HG02840 (cell line): ENCODE data around the gene PRRT2.

Experiments used
- ATAC-seq: cut with Tn5 transposase; IDR thresholded peaks from one replicate; pipeline ENCODE4 v1.9.1; 2021; ENCODE audit warnings: mild to moderate bottlenecking, moderate library complexity, moderate number of reproducible peaks; ENCODE audit not compliant: unreplicated experiment, low FRiP score

Gene PRRT2

GRCh38 chr16:29858974-29859373 lies 47.0 kb downstream of the PRRT2 start:
- ATAC-seq = no peak

DNA sequence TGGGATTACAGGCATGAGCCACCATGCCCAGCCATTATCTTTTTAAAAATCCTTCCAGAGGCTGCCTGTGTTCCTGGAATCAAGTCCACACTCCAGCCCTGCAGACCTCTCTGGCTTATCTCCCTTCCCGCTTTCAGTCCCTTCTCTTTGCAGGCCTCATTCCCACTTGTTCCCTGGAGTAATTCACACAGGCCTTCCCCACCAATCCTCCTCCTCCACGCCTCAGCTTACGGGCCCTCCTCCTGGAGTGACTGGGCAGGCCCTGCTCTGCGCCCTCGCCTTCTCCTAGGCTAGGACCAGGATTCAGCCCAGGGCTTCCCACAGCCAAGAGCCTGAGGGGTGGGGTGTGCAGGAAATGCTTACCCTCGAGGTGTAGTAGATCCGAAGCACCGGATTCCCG lies 48.2 kb downstream of the PRRT2 start:
- ATAC-seq = no peak

- no peak for ATAC-seq
These were observed 50.4 kb downstream of the PRRT2 start for GRCh38 chr16:29862383-29862883.

DNA sequence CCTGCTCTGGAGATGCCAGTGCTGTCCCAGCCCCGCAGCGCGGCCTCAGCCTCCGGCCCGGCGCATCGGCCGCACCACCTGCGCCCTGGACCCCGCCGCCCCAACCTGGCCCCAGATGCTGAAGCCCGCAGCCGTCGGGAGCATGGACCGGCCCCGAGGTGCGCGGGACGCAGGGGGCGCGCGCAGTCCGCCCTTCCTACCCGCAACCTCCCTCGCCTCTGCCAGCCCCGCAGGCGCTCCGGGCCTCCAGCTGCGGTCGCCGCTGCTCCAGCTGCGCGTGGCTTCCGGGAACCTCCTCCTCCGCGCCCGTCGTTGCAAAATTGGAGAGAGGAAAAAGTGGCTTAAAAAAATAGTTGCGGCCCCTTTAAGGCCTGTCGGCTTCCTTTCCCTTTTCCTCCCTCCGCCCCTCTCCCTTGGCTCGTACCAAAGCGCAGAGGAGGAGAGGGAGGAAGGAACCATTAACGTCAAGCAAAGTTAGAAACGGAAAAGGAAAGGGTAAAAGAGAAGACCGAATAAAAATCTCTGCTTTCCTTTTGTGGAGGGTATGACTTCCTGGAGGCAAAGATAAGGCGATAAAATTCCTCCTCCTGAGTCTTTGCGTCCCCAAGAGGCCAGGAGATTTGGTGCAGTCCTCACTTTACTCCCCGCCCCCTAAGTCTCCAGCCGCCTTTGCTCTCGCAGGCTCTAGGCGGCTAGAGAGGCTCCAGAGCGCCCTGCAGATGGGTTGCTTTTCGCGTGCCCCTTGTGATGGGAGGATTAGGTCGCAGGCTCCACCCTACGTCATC lies 51.1 kb downstream of the PRRT2 start, which contains the start of gene CDIPT:
Gene CDIPT (minus strand): TSS at position 343 of the 785 bp plus-strand sequence. CDS start 369 bp downstream, outside the sequence.
- peak; percentile 92 for ATAC-seq

DNA sequence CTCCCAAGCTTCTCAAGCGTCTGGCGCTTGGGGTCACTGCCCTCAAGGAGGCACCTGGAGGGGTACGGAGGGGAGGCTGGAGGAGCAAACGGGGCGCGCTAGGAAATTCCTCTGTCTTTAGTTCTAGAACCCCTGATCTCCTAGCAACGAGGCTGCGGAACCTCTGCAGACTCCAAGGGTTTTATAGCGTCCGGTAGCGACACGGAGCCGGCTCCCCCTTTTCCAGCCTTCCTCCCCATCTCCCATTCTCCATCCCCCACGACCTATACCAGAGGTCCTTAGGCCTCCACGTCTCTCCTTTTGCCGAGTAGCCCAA lies 51.6 kb downstream of the PRRT2 start:
- no peak for ATAC-seq

GRCh38 chr16:29864205-29864604 lies 52.2 kb downstream of the PRRT2 start:
- no peak for ATAC-seq
